Measurements from ENCODE around the gene NSMCE1. TPM values are rescaled to one million over a fixed set of nuclear protein-coding genes. Genes with fewer than 3 reads are reported as not detected.
"Not testable (repeated sequence)": the region's sequence is repeated elsewhere in the genome, so short reads cannot be mapped to it uniquely, and the experiment has no call there.

NSMCE1 gene
- total RNA-seq, 1 experiment from 2014 or later = 19.3 TPM

DNA sequence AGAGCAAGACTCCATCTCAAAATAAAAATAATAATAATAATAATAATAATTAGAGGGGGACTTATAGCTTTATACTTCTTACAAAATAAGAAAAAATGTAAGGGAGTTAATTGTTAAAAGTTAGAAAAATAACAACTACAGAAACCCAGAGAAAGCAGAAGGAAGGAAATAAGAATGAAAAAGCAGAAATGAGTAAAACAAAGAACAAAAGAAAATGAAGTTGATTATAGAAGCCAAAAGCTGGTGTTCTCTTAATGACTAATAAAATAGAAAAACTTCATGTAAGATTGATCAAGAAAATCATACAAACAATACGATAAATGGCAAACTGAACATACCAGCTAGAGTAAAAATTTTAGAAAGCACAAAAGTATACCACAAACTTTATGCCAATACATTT lies 6.8 kb upstream of the NSMCE1 start:
- Mint-ChIP-seq H3K9me3 (peaks cover 3% of the 10 kb centered on the region in 2 experiments; a peak in 2 of 5 replicates), H3K36me3 (ENCODE audit: insufficient read depth in 1 of 3, low read depth in 3 of 3) (peaks cover 2 to 4% (median 3%) of the 10 kb centered on the region in 3 experiments; a peak in 3 of 7 replicates), H3K4me3 (no peak overlapping the region), H3K27me3 (ENCODE audit: low read depth) (no peaks in the 10 kb centered on the region; the same call in 1 of the 2 replicates), H3K4me1 (peaks cover 7% of the 10 kb centered on the region in 2 experiments), H3K27ac (no peak overlapping the region)
- no peak overlapping the region for H2BK20ac ChIP-seq (ENCODE audit: low read depth, low read length, poor library complexity, severe bottlenecking)
- H3K23me2 ChIP-seq (ENCODE audit: insufficient read length, low read depth, low read length, poor library complexity, severe bottlenecking) = no peaks in the 10 kb centered on the region
- no peak overlapping the region for H3K14ac ChIP-seq (ENCODE audit: insufficient read depth, low read length)
- no peaks in the 10 kb centered on the region for H3K79me2 ChIP-seq (ENCODE audit: insufficient read depth, low read length)
- no peak overlapping the region for H3K4me2 ChIP-seq (ENCODE audit: insufficient read depth, insufficient read length, low read length)
- no peak overlapping the region for H3K18ac ChIP-seq (ENCODE audit: insufficient read length, low read depth, low read length)
- no peak overlapping the region for H4K5ac ChIP-seq (ENCODE audit: insufficient read length, low read depth, low read length)
- no peak overlapping the region for H3T11ph ChIP-seq (ENCODE audit: low read length)
- H2AK5ac ChIP-seq (ENCODE audit: insufficient read length, low read length) = no peak overlapping the region
- H3K9me3 ChIP-seq (ENCODE audit: control insufficient read depth, low read depth, low read length) = no peaks in the 10 kb centered on the region
- no peaks in the 10 kb centered on the region for H3K79me1 ChIP-seq (ENCODE audit: insufficient read depth, low read depth, low read length, poor library complexity, severe bottlenecking)
- H2BK12ac ChIP-seq (ENCODE audit: insufficient read length, low read depth, low read length) = no peak overlapping the region
- no peak overlapping the region for H4K8ac ChIP-seq (replicated peaks; ENCODE audit: insufficient read length, low read depth, low read length)
- no peak overlapping the region for H3K23ac ChIP-seq (ENCODE audit: insufficient read length, low read depth, low read length)
- H3K27me3 ChIP-seq (ENCODE audit: insufficient read depth, low read length) = no peaks in the 10 kb centered on the region
- H3K9ac ChIP-seq (ENCODE audit: extremely low read depth, insufficient read length, low read length) = no peak overlapping the region
- TF ChIP-seq CTCF (conservative IDR thresholded peaks at IDR 0.05) = no peak
- H2BK120ac ChIP-seq (ENCODE audit: low read depth, low read length, poor library complexity, severe bottlenecking) = no peak overlapping the region
- no peak overlapping the region for H4K91ac ChIP-seq (ENCODE audit: insufficient read length, low read depth, low read length)
- no peak overlapping the region for H2AFZ ChIP-seq (ENCODE audit: low read length)
- no CpG with 5 or more reads among the region's 1 CpG for WGBS (ENCODE audit: extremely low coverage, insufficient read length, low lambda C conversion rate)
- H3K27ac ChIP-seq (ENCODE audit: insufficient read length, low read depth, low read length) = no peak overlapping the region
- no peak overlapping the region for H2BK5ac ChIP-seq (ENCODE audit: insufficient read length, low read length)
- H4K20me1 ChIP-seq (ENCODE audit: control insufficient read depth, insufficient read depth, insufficient read length) = no peaks in the 10 kb centered on the region
- H3K4me1 ChIP-seq (ENCODE audit: insufficient read depth, low read length) = no peaks in the 10 kb centered on the region; the same call in 1 of the 2 replicates
- no peak overlapping the region for H2BK15ac ChIP-seq (ENCODE audit: low read depth, low read length)
- no peak for DNase-seq
- H3K56ac ChIP-seq (ENCODE audit: insufficient read length, low read depth, low read length) = no peak overlapping the region
- H3K4ac ChIP-seq (ENCODE audit: low read depth, low read length) = no peak overlapping the region

DNA sequence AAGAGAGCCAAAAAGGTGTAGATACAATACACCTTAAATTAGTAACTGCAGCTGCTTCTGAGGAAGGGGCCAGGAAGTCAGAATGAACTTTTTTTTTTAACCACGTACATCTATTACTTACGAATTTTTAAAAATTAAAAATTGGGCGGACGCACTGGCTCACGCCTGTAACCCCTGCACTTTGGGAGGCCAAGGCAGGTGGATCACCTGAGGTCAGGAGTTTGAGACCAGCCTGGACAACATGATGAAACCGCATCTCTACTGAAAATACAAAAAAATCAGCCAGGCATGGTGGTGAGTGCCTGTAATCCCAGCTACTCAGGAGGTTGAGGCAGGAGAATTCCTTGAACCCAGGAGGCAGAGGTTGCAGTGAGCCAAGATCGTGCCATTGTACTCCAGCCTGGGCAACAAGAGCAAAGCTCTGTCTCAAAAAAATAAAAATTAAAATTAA lies 5.9 kb upstream of the NSMCE1 start:
- not testable (repeated sequence) for H3K4ac ChIP-seq (ENCODE audit: low read depth, low read length); H3K27me3 ChIP-seq (ENCODE audit: insufficient read depth, low read length); H3K4me2 ChIP-seq (ENCODE audit: insufficient read depth, insufficient read length, low read length); H4K20me1 ChIP-seq (ENCODE audit: control insufficient read depth, insufficient read depth, insufficient read length); H2AFZ ChIP-seq (ENCODE audit: low read length); H3K27ac ChIP-seq (ENCODE audit: insufficient read length, low read depth, low read length); H3K9ac ChIP-seq (ENCODE audit: extremely low read depth, insufficient read length, low read length); H2BK12ac ChIP-seq (ENCODE audit: insufficient read length, low read depth, low read length); H3K9me3 Mint-ChIP-seq; H4K8ac ChIP-seq (replicated peaks; ENCODE audit: insufficient read length, low read depth, low read length); H3K4me1 ChIP-seq (ENCODE audit: insufficient read depth, low read length); H4K5ac ChIP-seq (ENCODE audit: insufficient read length, low read depth, low read length); H3K79me1 ChIP-seq (ENCODE audit: insufficient read depth, low read depth, low read length, poor library complexity, severe bottlenecking); H3K27ac Mint-ChIP-seq; H4K91ac ChIP-seq (ENCODE audit: insufficient read length, low read depth, low read length); H3T11ph ChIP-seq (ENCODE audit: low read length); H2AK5ac ChIP-seq (ENCODE audit: insufficient read length, low read length); H3K56ac ChIP-seq (ENCODE audit: insufficient read length, low read depth, low read length); H3K79me2 ChIP-seq (ENCODE audit: insufficient read depth, low read length); H3K18ac ChIP-seq (ENCODE audit: insufficient read length, low read depth, low read length); H3K27me3 Mint-ChIP-seq (ENCODE audit: low read depth); DNase-seq; H2BK5ac ChIP-seq (ENCODE audit: insufficient read length, low read length); H2BK120ac ChIP-seq (ENCODE audit: low read depth, low read length, poor library complexity, severe bottlenecking); H3K14ac ChIP-seq (ENCODE audit: insufficient read depth, low read length); H3K23me2 ChIP-seq (ENCODE audit: insufficient read length, low read depth, low read length, poor library complexity, severe bottlenecking); H3K36me3 Mint-ChIP-seq (ENCODE audit: insufficient read depth in 1 of 3, low read depth in 3 of 3); H3K9me3 ChIP-seq (ENCODE audit: control insufficient read depth, low read depth, low read length); H2BK15ac ChIP-seq (ENCODE audit: low read depth, low read length); H3K23ac ChIP-seq (ENCODE audit: insufficient read length, low read depth, low read length); H3K4me3 Mint-ChIP-seq; H3K4me1 Mint-ChIP-seq; H2BK20ac ChIP-seq (ENCODE audit: low read depth, low read length, poor library complexity, severe bottlenecking)
- no CpG with 5 or more reads among the region's 7 CpGs for WGBS (ENCODE audit: extremely low coverage, insufficient read length, low lambda C conversion rate)

Measured in H9 (cell line).